HFFc6 (cell line): Measurements from ENCODE around the gene NPVF. TPM values are rescaled to one million over a fixed set of nuclear protein-coding genes. Genes with fewer than 3 reads are reported as not detected.

Source experiments
- DNase-seq: peaks from one replicate; pipeline ENCODE4 v3.0.0-alpha.2; 2018
- H3K27ac Mint-ChIP-seq: 2 replicates; pipeline ENCODE4 v1.8.0; 2020; ENCODE audit warnings: mild to moderate bottlenecking, mixed read lengths
- H3K27me3 Mint-ChIP-seq: 2 replicates; pipeline ENCODE4 v1.8.0; 2021; ENCODE audit warnings: mild to moderate bottlenecking, moderate library complexity, mixed read lengths; ENCODE audit not compliant: insufficient read depth
- H3K36me3 Mint-ChIP-seq: 2 replicates; pipeline ENCODE4 v1.8.0; 2021; ENCODE audit warnings: low read depth, mixed read lengths
- H3K4me1 Mint-ChIP-seq: 2 replicates; pipeline ENCODE4 v1.8.0; 2020; ENCODE audit warnings: low read depth, mixed read lengths
- H3K4me3 Mint-ChIP-seq: 2 replicates; pipeline ENCODE4 v1.8.0; 2020; ENCODE audit warnings: mild to moderate bottlenecking, moderate library complexity, mixed read lengths
- H3K9me3 Mint-ChIP-seq: 2 replicates; pipeline ENCODE4 v1.8.0; 2020; ENCODE audit warnings: mild to moderate bottlenecking, mixed read lengths
- total RNA-seq, 6 experiments: library from RNA; stranded (reverse); fragmentation: NEBNext Ultra II Directional; extraction: Animal tissue kit (Norgen Biotek cat#: 25700); gene quantifications; 2 replicates in 1 of 6; 3 replicates in 5 of 6; pipeline ENCODE4 v1.2.3, GENCODE V29; 2021
- TF ChIP-seq, protein P1 (sequence below): fragments of 200-600 bp; sonication (generic); IDR thresholded peaks from 2 replicates; pipeline ENCODE4 v1.5.0; 2021; ENCODE audit warnings: antibody characterized with exemption, mild to moderate bottlenecking

NPVF gene
- total RNA-seq, 6 experiments from 2014 or later = not detected

DNA sequence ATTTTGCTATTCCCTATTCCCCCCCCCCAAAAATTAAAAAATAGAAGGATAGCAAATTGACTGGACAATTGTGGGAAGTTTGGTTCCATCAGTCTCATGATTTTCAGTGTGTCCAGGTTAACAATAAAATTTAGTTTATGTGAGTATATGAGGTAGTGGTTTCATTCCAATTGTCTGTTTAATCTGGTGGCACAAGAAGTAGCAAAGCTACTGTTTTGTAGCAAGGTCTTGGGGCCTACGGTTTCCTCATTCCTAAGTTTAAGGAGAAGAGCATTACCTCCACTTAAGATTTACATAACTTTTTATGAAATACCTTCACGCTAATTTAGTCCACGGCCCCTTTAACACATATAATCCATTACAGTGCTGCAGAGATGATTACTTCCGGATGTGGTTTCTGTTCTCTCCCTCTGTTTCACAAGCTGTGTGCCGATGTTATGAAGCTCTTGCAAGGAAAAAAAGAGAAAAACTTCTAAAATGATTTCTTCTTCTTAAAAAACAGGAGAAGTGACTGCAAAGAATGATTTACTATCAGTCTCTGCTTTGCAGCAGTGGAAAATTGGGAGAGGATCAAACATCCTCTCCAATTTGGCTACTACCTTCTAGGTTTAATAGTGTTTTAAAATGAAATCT lies 32.7 kb upstream of the NPVF start:
- TF ChIP-seq, protein P1, sequence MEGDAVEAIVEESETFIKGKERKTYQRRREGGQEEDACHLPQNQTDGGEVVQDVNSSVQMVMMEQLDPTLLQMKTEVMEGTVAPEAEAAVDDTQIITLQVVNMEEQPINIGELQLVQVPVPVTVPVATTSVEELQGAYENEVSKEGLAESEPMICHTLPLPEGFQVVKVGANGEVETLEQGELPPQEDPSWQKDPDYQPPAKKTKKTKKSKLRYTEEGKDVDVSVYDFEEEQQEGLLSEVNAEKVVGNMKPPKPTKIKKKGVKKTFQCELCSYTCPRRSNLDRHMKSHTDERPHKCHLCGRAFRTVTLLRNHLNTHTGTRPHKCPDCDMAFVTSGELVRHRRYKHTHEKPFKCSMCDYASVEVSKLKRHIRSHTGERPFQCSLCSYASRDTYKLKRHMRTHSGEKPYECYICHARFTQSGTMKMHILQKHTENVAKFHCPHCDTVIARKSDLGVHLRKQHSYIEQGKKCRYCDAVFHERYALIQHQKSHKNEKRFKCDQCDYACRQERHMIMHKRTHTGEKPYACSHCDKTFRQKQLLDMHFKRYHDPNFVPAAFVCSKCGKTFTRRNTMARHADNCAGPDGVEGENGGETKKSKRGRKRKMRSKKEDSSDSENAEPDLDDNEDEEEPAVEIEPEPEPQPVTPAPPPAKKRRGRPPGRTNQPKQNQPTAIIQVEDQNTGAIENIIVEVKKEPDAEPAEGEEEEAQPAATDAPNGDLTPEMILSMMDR = no peak

DNA sequence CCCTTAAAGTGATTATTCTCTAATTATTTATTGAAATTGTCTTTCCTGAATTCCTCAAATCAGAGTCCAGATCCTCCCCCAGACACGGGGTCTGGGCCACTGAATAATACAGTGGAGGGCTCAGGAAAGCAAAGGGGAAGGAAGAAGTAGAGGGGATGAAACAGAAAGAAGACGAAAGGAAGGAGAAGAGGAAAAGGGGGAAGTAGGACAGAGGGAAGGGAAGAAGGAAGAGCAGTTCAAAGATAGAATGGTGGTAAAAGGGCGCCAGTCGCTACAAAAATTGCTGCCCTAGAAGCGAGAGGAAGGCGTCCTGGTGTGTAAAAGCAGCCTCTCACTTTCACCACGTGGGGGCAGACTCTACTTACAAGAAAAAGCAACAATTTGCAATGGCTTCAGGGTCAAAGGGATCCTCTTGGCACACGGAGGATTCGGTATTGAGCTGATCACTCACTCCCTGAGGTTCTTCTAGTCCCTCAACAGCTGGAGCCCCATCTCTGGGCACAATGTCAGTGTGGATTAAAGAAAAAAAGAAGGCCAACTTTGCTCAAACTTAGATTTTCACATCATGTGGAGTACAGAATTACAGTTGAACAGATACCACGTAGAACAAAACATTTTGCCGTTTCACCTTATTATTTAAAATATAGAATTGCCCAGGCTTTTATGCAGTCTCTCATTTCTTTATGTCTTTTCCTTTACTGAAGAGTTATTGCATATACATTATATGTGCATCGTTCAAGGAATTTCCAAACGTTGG lies 31.4 kb upstream of the NPVF start:
- no peaks in the 10 kb centered on the region for H3K9me3 Mint-ChIP-seq
- no peak overlapping the region for H3K27ac Mint-ChIP-seq
- TF ChIP-seq, protein P1 = peak; percentile 89
- H3K4me3 Mint-ChIP-seq = no peak overlapping the region
- H3K27me3 Mint-ChIP-seq = peaks cover 10% of the 10 kb centered on the region
- H3K36me3 Mint-ChIP-seq = no peaks in the 10 kb centered on the region
- H3K4me1 Mint-ChIP-seq = peaks cover 26% of the 10 kb centered on the region
- peak; percentile 59 for DNase-seq

More for the DNA sequence above, 32.7 kb upstream of the NPVF start:
- Mint-ChIP-seq H3K27me3 (peaks cover 8% of the 10 kb centered on the region; the same call in 1 of the 2 replicates), H3K36me3 (no peaks in the 10 kb centered on the region), H3K4me1 (peaks cover 26% of the 10 kb centered on the region), H3K4me3 (peak overlapping the region; percentile 75), H3K9me3 (no peaks in the 10 kb centered on the region), H3K27ac (no peak overlapping the region)
- peak; percentile 6 for DNase-seq

DNA sequence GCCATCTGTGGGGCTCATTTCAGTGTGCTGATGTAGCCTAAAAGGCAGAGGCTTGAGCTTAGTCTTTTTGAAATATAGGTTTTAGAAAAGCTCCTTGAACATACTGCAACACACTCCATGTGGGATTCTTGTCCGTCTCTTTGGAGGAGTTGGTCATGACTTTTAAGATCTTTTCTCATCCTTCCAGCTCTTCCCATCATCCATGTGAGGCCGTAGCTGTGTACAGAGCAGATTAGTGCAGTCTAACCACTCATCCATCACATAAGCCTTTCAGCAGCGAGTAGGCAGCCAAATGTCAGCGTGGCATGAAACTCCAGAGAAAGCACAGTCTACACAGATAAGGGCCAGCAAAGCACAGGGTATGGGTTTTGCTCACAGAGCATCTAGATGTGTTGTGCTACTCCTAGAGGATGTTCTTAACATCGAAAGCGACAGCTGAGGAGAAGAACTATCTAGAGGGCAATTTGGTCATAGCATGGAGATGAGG lies 28.1 kb upstream of the NPVF start:
- H3K27ac Mint-ChIP-seq = no peak overlapping the region
- no peaks in the 10 kb centered on the region for H3K36me3 Mint-ChIP-seq
- H3K9me3 Mint-ChIP-seq = no peaks in the 10 kb centered on the region
- no peak for DNase-seq
- TF ChIP-seq, protein P1 = no peak
- H3K4me3 Mint-ChIP-seq = no peak overlapping the region
- peaks cover 7% of the 10 kb centered on the region for H3K27me3 Mint-ChIP-seq
- peaks cover 7% of the 10 kb centered on the region for H3K4me1 Mint-ChIP-seq

DNA sequence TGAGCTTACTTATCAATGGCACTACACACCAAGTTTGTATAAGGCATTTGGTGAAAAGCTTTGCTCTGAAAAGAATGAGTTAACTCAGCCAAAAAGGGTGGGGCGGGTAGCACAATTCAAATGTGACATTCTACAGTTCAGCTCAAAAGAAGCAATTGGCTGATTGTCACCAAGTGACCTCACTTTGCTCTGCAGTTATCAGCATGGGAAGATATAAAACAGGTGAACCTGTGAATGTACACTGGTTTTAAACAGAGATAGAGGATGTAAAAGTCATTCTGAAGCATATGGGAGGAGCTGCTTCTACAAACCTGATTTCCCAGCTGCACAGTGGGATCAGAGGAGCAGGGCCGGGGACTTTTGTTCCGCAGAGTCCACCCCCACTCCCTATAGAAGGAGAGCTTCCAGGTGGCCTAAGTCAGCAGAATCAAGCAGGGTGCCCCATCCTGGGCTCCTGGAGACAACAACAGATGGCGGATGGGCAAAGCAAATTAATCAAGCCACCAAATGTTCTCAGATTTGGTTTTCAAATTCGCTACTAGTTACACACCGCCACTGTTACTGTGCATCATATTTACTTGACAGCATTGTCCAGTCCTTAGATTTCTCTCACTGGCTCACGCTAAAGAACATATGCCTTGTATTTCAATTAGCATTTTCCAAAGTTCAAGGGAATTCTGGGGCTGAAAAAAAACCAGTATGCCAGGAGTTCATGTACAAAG lies 27.5 kb upstream of the NPVF start:
- TF ChIP-seq, protein P1 = no peak
- H3K27me3 Mint-ChIP-seq = peaks cover 7% of the 10 kb centered on the region
- no peak overlapping the region for H3K4me3 Mint-ChIP-seq
- no peak for DNase-seq
- no peak overlapping the region for H3K27ac Mint-ChIP-seq
- no peaks in the 10 kb centered on the region for H3K36me3 Mint-ChIP-seq
- no peaks in the 10 kb centered on the region for H3K9me3 Mint-ChIP-seq
- H3K4me1 Mint-ChIP-seq = peaks cover 1% of the 10 kb centered on the region

DNA sequence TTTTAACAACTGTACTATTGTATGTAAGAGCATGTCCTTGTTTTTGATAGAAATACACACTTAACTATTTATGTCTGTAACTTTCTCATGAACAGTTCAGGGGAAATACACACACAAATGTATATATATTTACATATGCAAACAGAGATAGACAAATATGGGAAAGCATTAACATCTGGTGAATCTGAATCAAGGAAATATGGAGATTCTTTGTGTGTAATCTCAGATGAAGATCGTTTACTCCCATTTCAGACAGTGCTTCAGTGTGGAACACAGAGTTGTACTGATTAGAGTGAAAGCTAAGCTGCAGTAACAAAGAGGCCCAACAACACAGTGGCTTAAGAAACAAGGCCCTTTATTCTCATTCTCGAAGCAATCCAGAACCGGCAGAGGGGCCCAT lies 26.3 kb upstream of the NPVF start:
- Mint-ChIP-seq H3K27ac (no peak overlapping the region), H3K9me3 (no peaks in the 10 kb centered on the region), H3K27me3 (peaks cover 10% of the 10 kb centered on the region), H3K36me3 (no peaks in the 10 kb centered on the region), H3K4me3 (no peak overlapping the region), H3K4me1 (no peaks in the 10 kb centered on the region)
- TF ChIP-seq, protein P1 = no peak
- no peak for DNase-seq
